AG04449 (cell line): ENCODE measurements around the gene CD248.

Source experiments
- CTCF ChIA-PET: fragments of 350-600 bp; formaldehyde crosslinking; extraction: SDS; loops from one replicate; lab custom pipeline; 2021; ENCODE audit warnings: antibody characterized with exemption; lab: Yijun Ruan, JAX
- POLR2A ChIA-PET: fragments of 400-600, 350-600 bp; formaldehyde crosslinking; extraction: SDS; loops from one replicate; lab custom pipeline; 2020; ENCODE audit warnings: antibody characterized with exemption, inconsistent platforms; lab: Yijun Ruan, JAX
- DNase-seq: peaks from one replicate; pipeline ENCODE4 v3.0.0-alpha.2; 2010; ENCODE audit warnings: low read depth, low spot score
- H3K4me3 ChIP-seq: 2 replicates; pipeline ENCODE4 v1.5.1; 2011; ENCODE audit warnings: low read depth, mild to moderate bottlenecking, control low read depth, low read length
- TF ChIP-seq, protein P1 (sequence below): IDR thresholded peaks from one replicate; pipeline ENCODE4 v1.5.1; 2011; ENCODE audit warnings: mild to moderate bottlenecking, moderate library complexity, low read length, control low read depth, inconsistent platforms; ENCODE audit not compliant: insufficient read depth; ENCODE audit errors: missing control alignments

The CD248 gene

DNA sequence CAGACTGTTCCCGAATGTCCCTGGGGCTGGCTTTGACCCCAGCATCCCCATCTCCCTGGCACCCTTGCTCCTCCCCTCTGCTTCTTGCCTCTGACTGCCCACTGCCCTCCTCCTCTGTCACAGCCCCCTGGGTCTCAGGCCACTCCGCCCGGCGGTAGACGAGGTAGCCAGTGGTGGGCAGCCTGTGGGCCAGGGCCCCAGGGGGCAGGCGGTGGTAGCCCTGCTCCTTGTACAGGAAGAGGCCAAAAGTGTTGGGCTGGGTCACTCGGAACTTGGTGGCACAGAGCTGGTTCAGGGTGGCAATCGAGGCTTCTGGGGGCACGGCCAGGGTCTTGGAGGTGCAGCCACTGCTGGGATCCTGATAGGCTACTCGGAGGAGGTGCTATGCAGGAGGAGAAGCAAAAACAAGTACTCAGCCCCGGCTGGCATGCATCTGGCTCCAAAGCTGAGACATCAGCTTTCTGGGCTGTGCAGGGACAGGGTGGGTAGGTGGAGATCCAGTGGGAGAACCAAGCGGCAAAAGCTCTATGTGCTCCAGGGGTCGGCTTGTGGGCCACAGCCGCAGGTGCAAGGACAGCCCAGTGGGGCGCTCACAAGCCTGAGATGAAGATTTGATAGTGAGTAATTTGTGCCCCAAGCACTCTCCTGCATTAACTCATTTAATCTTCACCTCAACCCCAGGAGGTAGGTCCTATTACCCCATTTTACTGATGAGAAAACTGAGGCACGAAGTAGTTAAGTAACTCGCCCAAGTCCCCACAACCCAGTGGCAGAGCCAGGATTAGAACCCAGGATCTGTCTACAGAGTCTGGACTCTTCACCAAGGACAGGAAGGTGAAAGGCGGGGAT is 15.8 kb upstream of the CD248 start:
- CTCF ChIA-PET, result interaction anchor here (1.1 to 8.8 kb wide), 3 partner anchors 15 to 50 kb away, joined by 6 to 231 read pairs (median 12); partner anchors contain the start of gene CD248

DNA sequence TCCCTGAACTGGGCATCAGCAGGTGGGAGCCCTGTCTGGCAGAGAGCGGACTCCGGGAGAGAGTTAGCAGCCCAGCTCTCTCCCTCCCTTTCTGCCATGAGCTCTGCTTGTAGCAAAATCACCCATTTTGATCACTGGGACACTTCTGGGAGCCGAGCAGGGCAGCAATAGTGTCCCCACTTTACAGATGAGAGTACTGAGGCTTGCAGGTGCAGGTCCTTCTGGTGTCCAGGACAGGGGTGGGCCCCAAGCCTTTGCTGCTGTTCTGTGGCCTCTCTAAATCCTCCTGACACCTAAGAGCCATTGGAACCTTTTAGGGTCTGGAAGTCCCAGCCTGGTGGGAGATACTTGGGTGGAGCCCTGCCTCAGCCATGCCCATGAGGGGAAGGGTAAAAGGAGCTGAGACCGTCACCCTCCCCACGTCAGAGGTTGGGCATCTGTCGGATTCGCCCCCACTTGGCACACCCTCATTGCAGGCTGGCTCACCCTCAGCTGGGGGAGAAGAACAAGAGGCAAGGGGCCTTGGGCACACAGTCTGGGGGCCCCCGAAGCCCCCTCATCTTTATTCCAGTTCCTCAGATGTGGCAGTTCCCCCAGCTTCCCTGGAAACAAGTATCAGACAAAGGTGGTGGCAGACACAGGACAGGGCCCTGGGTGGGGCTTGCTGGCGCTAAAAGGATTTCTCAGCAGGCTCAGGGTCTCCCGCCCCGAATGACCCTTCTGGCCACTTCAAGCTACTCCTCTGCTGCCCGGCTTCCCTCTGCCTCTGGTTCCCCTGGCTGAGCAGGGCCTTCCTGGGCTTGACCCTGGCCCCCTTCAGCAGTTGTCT is 14.9 kb upstream of the CD248 start:
- no peak overlapping the region for H3K4me3 ChIP-seq
- TF ChIP-seq, protein P1, sequence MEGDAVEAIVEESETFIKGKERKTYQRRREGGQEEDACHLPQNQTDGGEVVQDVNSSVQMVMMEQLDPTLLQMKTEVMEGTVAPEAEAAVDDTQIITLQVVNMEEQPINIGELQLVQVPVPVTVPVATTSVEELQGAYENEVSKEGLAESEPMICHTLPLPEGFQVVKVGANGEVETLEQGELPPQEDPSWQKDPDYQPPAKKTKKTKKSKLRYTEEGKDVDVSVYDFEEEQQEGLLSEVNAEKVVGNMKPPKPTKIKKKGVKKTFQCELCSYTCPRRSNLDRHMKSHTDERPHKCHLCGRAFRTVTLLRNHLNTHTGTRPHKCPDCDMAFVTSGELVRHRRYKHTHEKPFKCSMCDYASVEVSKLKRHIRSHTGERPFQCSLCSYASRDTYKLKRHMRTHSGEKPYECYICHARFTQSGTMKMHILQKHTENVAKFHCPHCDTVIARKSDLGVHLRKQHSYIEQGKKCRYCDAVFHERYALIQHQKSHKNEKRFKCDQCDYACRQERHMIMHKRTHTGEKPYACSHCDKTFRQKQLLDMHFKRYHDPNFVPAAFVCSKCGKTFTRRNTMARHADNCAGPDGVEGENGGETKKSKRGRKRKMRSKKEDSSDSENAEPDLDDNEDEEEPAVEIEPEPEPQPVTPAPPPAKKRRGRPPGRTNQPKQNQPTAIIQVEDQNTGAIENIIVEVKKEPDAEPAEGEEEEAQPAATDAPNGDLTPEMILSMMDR, result no peak
- POLR2A ChIA-PET, result interaction anchor here (1.4 kb wide), 1 partner anchor 19 kb away, joined by 5 read pairs; no protein-coding TSS in a partner anchor
- no peak for DNase-seq
- CTCF ChIA-PET, result interaction anchor here (1.1 to 8.8 kb wide), 3 partner anchors 14 to 49 kb away, joined by 6 to 231 read pairs (median 12); partner anchors contain the start of gene CD248

More for the DNA sequence above, 15.8 kb upstream of the CD248 start:
- no peak overlapping the region for H3K4me3 ChIP-seq
- DNase-seq, result no peak
- TF ChIP-seq, protein P1, result no peak
- POLR2A ChIA-PET, result interaction anchor here (1.4 kb wide), 1 partner anchor 20 kb away, joined by 5 read pairs; no protein-coding TSS in a partner anchor

DNA sequence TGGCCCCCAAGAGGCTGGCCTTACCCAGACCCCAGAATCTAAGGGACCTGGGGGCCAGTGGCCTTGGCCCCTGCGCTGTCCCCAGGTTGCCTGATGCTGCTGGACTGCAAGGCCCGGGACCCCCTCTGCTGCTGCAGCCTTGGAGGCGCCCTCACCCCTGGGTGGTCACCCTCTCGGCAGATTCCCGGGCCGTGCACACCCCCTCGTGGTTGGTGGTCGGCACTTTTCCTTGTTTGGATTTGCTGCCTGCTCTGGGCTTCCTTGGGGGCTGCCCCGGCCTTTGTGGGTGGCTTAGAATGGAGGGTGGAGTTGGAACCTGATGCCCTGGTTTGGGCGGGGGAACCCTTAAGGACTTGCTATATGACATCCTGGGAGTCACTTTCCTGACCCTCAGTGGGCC is 14.1 kb upstream of the CD248 start:
- CTCF ChIA-PET, result interaction anchor here (2.7 to 8.8 kb wide), 2 partner anchors 13 to 19 kb away, joined by 12 to 231 read pairs; partner anchors contain the start of gene CD248
- TF ChIP-seq, protein P1, result no peak
- POLR2A ChIA-PET, result no interaction called here
- no peak for DNase-seq
- H3K4me3 ChIP-seq, result no peak overlapping the region

DNA sequence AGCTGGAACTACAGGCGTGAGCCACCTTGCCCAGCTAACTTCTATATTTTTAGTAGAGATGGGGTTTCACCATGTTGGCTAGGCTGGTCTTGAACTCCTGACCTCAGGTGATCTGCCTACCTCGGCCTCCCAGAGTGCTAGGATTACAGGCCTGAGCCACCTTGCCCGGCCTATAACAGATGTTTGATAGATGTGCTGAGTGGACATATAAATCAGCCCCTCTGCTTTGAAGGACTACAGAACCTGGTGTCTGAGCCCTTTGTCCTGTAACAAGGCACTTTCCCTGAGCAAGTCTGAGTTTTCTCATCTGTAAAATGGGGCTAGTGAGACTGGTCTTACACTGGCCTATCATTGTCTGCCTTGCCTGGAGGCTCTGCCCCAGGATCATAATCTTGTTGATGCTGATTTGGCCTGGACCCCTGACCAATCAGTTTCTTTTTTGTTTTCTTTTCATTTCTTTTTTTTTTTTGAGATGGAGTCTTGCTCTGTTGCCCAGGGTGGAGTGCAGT is 12.4 kb upstream of the CD248 start:
- DNase-seq, result no peak
- POLR2A ChIA-PET, result interaction anchor here (0.8 to 1.6 kb wide), 3 partner anchors 12 to 18 kb away, joined by 3 to 8 read pairs (median 3); partner anchors contain the start of gene CD248

DNA sequence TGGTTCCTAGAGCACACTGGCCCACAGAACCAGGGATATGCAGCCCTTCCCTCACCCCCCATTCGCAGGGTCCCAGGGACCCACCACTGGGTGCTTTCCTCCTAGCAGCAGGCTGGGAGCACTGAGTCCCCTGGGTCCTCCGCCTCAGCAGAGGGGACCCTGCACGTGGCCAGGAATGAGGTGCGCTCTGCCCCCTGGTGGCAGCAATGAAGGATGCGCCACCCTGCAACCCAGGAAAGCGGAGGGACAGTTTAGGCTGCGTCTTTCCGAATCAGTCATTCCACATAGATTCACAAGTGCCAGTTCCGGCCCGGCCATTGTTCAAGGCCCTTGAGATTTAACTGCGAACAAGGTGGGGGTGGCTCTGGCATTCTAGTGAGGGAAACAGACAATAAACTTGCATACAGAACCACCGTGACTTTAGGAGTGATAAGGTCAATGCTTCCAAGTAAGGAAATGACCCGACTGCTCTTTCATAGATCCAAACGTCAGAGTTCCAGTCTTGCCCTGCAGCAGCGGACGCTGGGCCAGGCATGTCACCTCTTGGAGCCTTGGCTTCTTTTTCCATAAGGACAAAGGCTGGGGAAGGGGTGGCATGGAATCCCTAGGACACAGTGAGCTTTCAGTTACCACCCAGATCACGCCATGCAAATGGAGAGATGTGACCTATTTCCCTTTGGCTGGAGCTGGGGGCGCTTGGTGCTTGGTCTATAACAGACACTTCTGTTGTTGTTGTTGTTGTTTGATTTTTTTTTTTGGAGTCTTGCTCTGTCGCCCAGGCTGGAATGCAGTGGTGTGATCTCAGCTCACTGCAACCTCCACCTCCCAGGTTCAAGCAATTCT is 11.7 kb upstream of the CD248 start:
- H3K4me3 ChIP-seq, result no peak overlapping the region
- no peak for DNase-seq
- ChIA-PET CTCF (interaction anchor here (0.9 to 8.8 kb wide), 7 partner anchors 11 to 44 kb away, joined by 3 to 231 read pairs (median 5); partner anchors contain the start of genes B4GAT1, CD248 and YIF1A), POLR2A (interaction anchor here (0.8 to 1.6 kb wide), 3 partner anchors 11 to 17 kb away, joined by 3 to 8 read pairs (median 3); partner anchors contain the start of gene CD248)
- TF ChIP-seq, protein P1, result peak; percentile 91

More for the DNA sequence above, 12.4 kb upstream of the CD248 start:
- TF ChIP-seq, protein P1, result no peak
- no peak overlapping the region for H3K4me3 ChIP-seq
- CTCF ChIA-PET, result interaction anchor here (0.9 to 8.8 kb wide), 7 partner anchors 12 to 44 kb away, joined by 3 to 231 read pairs (median 5); partner anchors contain the start of genes B4GAT1, CD248 and YIF1A
